SJSA1 (cell line): ENCODE measurements around the gene C9orf43. TPM values are rescaled to one million over a fixed set of nuclear protein-coding genes. Genes with fewer than 3 reads are reported as not detected.
"Not testable (repeated sequence)": the region's sequence is repeated elsewhere in the genome, so short reads cannot be mapped to it uniquely, and the experiment has no call there.

Experiments used
- DNase-seq, 2 experiments: peaks; one replicate each; pipeline ENCODE4 v3.0.0-alpha.2; 2015 to 2020; ENCODE audit warnings: low spot score in 2 of 2, low read depth in 1 of 2
- H3K27ac ChIP-seq: fragments of 250-450 bp; sonication (Bioruptor Pico); 2 replicates; pipeline ENCODE4 v1.5.1; 2020; ENCODE audit warnings: mild to moderate bottlenecking, moderate library complexity
- H3K27me3 ChIP-seq: fragments of 250-450 bp; sonication (Bioruptor Pico); replicated peaks from 2 replicates; pipeline ENCODE4 v1.5.1; 2020; ENCODE audit warnings: mild to moderate bottlenecking, moderate library complexity
- H3K36me3 ChIP-seq: fragments of 250-450 bp; sonication (Bioruptor Pico); 2 replicates; pipeline ENCODE4 v1.5.1; 2020; ENCODE audit warnings: mild to moderate bottlenecking
- H3K4me1 ChIP-seq: fragments of 250-450 bp; sonication (Bioruptor Pico); replicated peaks from 2 replicates; pipeline ENCODE4 v1.6.1; 2021; ENCODE audit warnings: mild to moderate bottlenecking
- H3K4me3 ChIP-seq: fragments of 250-450 bp; sonication (Bioruptor Pico); 2 replicates; pipeline ENCODE4 v1.5.1; 2020; ENCODE audit warnings: mild to moderate bottlenecking
- H3K9me3 ChIP-seq: fragments of 250-450 bp; sonication (Bioruptor Pico); replicated peaks from 2 replicates; pipeline ENCODE4 v1.5.1; 2020; ENCODE audit warnings: mild to moderate bottlenecking
- total RNA-seq: library from RNA; depleted of rRNA; stranded (reverse); fragments of >200 nt; shearing (Covaris generic); gene quantifications from 2 replicates; pipeline ENCODE4 v1.2.3, GENCODE V29; 2014

C9orf43 gene
- total RNA-seq, 1 experiment from 2014 or later, result 0.13 TPM

GRCh38 chr9:113390192-113390960 is 20.2 kb upstream of the C9orf43 start:
- no peak overlapping the region for H3K4me3 ChIP-seq
- peaks cover 17% of the 10 kb centered on the region for H3K36me3 ChIP-seq
- H3K27me3 ChIP-seq, result no peaks in the 10 kb centered on the region
- DNase-seq, result no peak
- H3K27ac ChIP-seq, result no peak overlapping the region
- no peaks in the 10 kb centered on the region for H3K4me1 ChIP-seq
- H3K9me3 ChIP-seq, result no peaks in the 10 kb centered on the region

GRCh38 chr9:113391917-113392316 is 18.6 kb upstream of the C9orf43 start:
- H3K27me3 ChIP-seq, result no peaks in the 10 kb centered on the region
- H3K4me3 ChIP-seq, result no peak overlapping the region
- no peak overlapping the region for H3K27ac ChIP-seq
- H3K36me3 ChIP-seq, result peaks cover 17% of the 10 kb centered on the region
- H3K9me3 ChIP-seq, result no peaks in the 10 kb centered on the region
- no peaks in the 10 kb centered on the region for H3K4me1 ChIP-seq
- no peak for DNase-seq

- no peaks in the 10 kb centered on the region for H3K27me3 ChIP-seq
- H3K27ac ChIP-seq, result no peak overlapping the region
- DNase-seq, result no peak
- H3K4me1 ChIP-seq, result peaks cover 7% of the 10 kb centered on the region
- no peak overlapping the region for H3K4me3 ChIP-seq
- H3K36me3 ChIP-seq, result peaks cover 13% of the 10 kb centered on the region
- no peaks in the 10 kb centered on the region for H3K9me3 ChIP-seq
These were observed 17.3 kb upstream of the C9orf43 start for GRCh38 chr9:113393281-113393680.

- H3K27me3 ChIP-seq, result no peaks in the 10 kb centered on the region
- H3K27ac ChIP-seq, result no peak overlapping the region
- peaks cover 16% of the 10 kb centered on the region for H3K4me1 ChIP-seq
- no peak for DNase-seq
- no peak overlapping the region for H3K4me3 ChIP-seq
- H3K9me3 ChIP-seq, result no peaks in the 10 kb centered on the region
- H3K36me3 ChIP-seq, result peaks cover 13% of the 10 kb centered on the region
These were observed 15.3 kb upstream of the C9orf43 start for GRCh38 chr9:113395000-113395861.

GRCh38 chr9:113397203-113397631 is 13.3 kb upstream of the C9orf43 start:
- H3K27ac ChIP-seq, result no peak overlapping the region

GRCh38 chr9:113398796-113399195 is 11.8 kb upstream of the C9orf43 start:
- H3K27me3 ChIP-seq, result no peaks in the 10 kb centered on the region
- no peak for DNase-seq
- H3K36me3 ChIP-seq, result no peaks in the 10 kb centered on the region
- H3K4me1 ChIP-seq, result peaks cover 23% of the 10 kb centered on the region
- no peak overlapping the region for H3K27ac ChIP-seq
- no peak overlapping the region for H3K4me3 ChIP-seq
- no peaks in the 10 kb centered on the region for H3K9me3 ChIP-seq

More at GRCh38 chr9:113397203-113397631, 13.3 kb upstream of the C9orf43 start:
- peaks cover 23% of the 10 kb centered on the region for H3K4me1 ChIP-seq
- H3K9me3 ChIP-seq, result no peaks in the 10 kb centered on the region
- DNase-seq, result no peak
- H3K4me3 ChIP-seq, result no peak overlapping the region
- H3K36me3 ChIP-seq, result peaks cover 3% of the 10 kb centered on the region; the same call in 1 of the 2 replicates
- no peaks in the 10 kb centered on the region for H3K27me3 ChIP-seq

GRCh38 chr9:113399646-113400200 is 10.8 kb upstream of the C9orf43 start:
- H3K36me3 ChIP-seq, result no peaks in the 10 kb centered on the region
- H3K4me1 ChIP-seq, result peaks cover 23% of the 10 kb centered on the region
- H3K4me3 ChIP-seq, result no peak overlapping the region
- no peak overlapping the region for H3K27ac ChIP-seq
- no peaks in the 10 kb centered on the region for H3K27me3 ChIP-seq
- DNase-seq, result no peak
- no peaks in the 10 kb centered on the region for H3K9me3 ChIP-seq

- Histone ChIP-seq H3K27me3 (no peaks in the 10 kb centered on the region), H3K4me3 (peak within 1 kb of the TSS; percentile 64), H3K27ac (peak within 1 kb of the TSS; percentile 9), H3K9me3 (no peaks in the 10 kb centered on the region), H3K4me1 (peaks cover 23% of the 10 kb centered on the region), H3K36me3 (no peaks in the 10 kb centered on the region)
- peak; percentile 98 to 99 for DNase-seq
These were observed 9.3 kb upstream of the C9orf43 start, which contains the start of gene ALAD for GRCh38 chr9:113401027-113401792. Gene ALAD, minus strand, starts transcription at chr9:113401284. Its CDS starts 7,725 bp downstream, at chr9:113393559.

- Histone ChIP-seq H3K4me1 (peaks cover 13% of the 10 kb centered on the region), H3K4me3 (no peak overlapping the region), H3K9me3 (no peaks in the 10 kb centered on the region), H3K27ac (no peak overlapping the region), H3K27me3 (no peaks in the 10 kb centered on the region), H3K36me3 (peaks cover 22% of the 10 kb centered on the region)
- DNase-seq, result no peak
These were observed 6.9 kb upstream of the C9orf43 start for GRCh38 chr9:113403646-113404045.

GRCh38 chr9:113406353-113406752 is 4.2 kb upstream of the C9orf43 start:
- H3K9me3 ChIP-seq, H3K4me3 ChIP-seq, H3K4me1 ChIP-seq, H3K27me3 ChIP-seq, DNase-seq, H3K27ac ChIP-seq: not testable (repeated sequence)
- H3K36me3 ChIP-seq, result peaks cover 37% of the 10 kb centered on the region

- DNase-seq, result peak; percentile 33 to 59
- not testable (repeated sequence) for H3K9me3 ChIP-seq, H3K4me3 ChIP-seq, H3K27ac ChIP-seq, H3K4me1 ChIP-seq, H3K27me3 ChIP-seq
- peaks cover 37% of the 10 kb centered on the region for H3K36me3 ChIP-seq
These were observed 3.6 kb upstream of the C9orf43 start for GRCh38 chr9:113406873-113407511.

- H3K4me3 ChIP-seq, result peak overlapping the region; percentile 78
- H3K27me3 ChIP-seq, result no peaks in the 10 kb centered on the region
- DNase-seq, result no peak
- no peaks in the 10 kb centered on the region; the same call in none of the 2 replicates for H3K4me1 ChIP-seq
- peaks cover 37% of the 10 kb centered on the region for H3K36me3 ChIP-seq
- no peaks in the 10 kb centered on the region for H3K9me3 ChIP-seq
- H3K27ac ChIP-seq, result peak overlapping the region; percentile 96; the same call in 1 of the 2 replicates
These were observed 1.1 kb upstream of the C9orf43 start for GRCh38 chr9:113409481-113409880.

GRCh38 chr9:113409883-113410206 is 702 bp upstream of the C9orf43 start:
- H3K9me3 ChIP-seq, result no peaks in the 10 kb centered on the region
- peak overlapping the region; percentile 78 for H3K4me3 ChIP-seq
- H3K36me3 ChIP-seq, result peaks cover 37% of the 10 kb centered on the region

More at GRCh38 chr9:113409883-113410206, 702 bp upstream of the C9orf43 start:
- Histone ChIP-seq H3K27ac (peak overlapping the region; percentile 96), H3K4me1 (no peaks in the 10 kb centered on the region; the same call in none of the 2 replicates), H3K27me3 (no peaks in the 10 kb centered on the region)
- DNase-seq, result no peak
